ENCODE data around the gene ZNF791.

DNA sequence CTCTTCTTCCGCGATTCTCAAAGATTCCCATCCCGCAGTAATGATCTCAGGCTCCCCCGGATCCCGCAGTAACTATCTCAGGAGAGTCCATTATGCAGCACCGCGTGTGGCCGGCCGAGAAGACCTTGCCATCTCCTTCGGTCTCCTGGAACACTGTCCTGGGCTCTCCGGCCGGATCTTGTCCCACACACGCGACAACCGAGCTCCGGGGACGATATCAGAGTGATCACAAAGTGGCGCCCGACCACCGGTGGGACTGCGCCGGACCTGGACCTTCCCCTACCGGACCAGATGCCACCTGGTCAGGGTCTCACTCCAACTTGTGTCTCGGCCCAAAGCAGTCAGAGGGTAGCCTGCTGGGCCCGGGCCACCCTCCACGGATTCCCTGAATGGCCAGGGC, 31.8 kb downstream of the ZNF791 start:
- TF ChIP-seq CTCF (tag by site-specific recombination; IDR thresholded peaks at IDR 0.05): no peak
- TF ChIP-seq ZNF610 (tag by site-specific recombination; IDR thresholded peaks at IDR 0.05; ENCODE audit: borderline replicate concordance): no peak
- TF ChIP-seq ZSCAN30 (tag by site-specific recombination; IDR thresholded peaks at IDR 0.05): no peak

Data from HEK293 (cell line).